ENCODE measurements around the gene THSD4.

THSD4 gene

DNA sequence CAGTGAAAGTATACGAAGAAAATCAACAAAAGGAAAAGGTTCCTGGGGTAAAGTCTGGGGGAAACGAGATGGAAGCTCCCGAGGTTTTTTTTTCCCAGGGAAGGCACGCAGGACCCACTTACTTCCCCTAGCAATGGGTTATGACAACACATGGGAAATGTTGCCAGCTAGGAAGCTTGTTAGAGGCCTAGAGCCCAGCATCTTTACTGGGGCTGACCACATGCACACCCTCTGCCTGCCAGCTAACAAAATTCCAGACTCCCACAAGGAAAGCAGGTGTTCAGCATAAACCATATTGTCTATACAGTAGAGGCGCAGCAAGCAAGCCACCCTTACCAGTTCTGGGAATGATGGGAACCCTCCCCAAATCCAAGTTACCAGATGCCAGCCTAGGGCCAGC lies 436.3 kb downstream of the THSD4 start:
- no peak for DNase-seq (ENCODE audit: low read depth, low spot score)
- H3K4me3 ChIP-seq (ENCODE audit: low read length), result no peak overlapping the region

DNA sequence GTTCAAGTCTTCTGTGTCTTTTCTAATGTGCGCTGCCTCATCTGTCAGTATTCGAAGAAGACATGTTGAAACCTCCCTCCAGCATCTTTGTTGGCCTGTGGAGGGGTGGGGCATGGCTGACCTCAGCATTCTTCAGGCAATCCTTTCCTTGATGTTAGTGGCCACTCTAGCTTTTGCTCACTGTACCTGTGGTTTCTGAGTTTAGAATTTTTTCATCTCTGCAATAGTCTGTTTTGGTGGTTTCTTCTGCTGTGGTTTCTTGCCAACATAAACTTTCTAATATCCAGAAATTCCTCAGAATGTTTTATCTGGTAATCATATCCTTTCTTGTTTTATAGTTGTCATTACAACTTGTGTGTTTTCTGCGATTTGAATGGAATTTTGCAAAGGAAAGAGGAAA lies 443.8 kb downstream of the THSD4 start:
- DNase-seq (ENCODE audit: low read depth, low spot score), result no peak
- no peak overlapping the region for H3K4me3 ChIP-seq (ENCODE audit: low read length)

DNA sequence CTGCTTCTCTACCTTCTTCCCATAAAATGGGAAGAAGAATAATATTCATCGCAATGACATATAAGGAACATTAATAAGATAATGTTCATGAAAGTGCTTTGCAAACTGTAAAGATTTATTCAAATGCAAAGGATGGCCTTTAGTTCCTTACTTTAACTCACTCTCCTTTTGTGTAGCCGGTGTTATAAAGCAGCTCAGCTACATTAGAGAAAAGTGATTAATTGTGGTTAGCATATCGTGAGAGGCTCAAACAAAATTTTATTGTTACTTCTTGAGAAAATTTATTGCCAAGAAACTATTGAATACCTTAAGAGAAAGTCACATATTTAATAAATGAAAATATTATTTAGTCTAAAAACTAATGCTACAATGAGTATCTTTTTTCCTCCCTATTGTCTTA lies 444.3 kb downstream of the THSD4 start:
- no peak for DNase-seq (ENCODE audit: low read depth, low spot score)
- H3K4me3 ChIP-seq (ENCODE audit: low read length), result no peak overlapping the region

DNA sequence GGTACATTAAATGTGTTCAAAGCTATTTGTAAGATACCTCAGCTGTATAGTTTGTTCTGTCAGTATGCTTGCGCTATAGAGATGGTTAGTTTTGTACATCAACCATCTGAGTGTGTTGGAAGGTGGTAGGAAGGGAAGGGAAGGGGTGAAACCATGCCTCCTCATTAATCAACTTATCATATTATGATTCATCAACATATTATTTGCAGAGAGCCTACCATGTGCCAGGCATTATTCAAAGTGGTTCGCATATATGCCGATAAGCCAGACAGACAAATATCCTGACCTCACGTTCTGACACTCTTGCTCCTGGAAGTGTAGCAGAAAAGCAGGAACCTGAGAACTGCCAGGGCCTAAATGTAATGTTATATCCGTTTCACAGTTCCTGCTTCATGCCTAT lies 447.0 kb downstream of the THSD4 start:
- no peak for DNase-seq (ENCODE audit: low read depth, low spot score)
- H3K4me3 ChIP-seq (ENCODE audit: low read length), result no peak overlapping the region

DNA sequence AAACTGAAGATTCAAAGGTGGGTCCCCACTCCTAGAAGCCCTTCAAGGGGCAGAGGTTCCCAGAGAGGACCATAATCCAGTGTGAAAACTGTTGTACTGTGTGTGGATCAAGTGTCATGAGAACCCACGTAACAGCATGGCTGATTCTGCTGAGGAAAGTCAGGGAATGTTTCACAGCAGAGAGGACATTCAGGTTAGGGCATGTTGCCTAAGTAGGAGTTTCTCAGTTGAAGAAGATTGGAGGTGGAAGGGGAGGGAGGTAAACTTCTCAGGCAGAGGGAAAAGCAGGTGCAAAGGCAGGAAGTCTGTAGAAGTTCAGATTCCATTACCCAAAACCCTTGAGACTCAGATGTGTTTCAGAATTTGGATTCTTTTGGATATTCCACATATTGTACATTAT lies 448.9 kb downstream of the THSD4 start:
- no peak for DNase-seq (ENCODE audit: low read depth, low spot score)
- H3K4me3 ChIP-seq (ENCODE audit: low read length), result no peak overlapping the region

DNA sequence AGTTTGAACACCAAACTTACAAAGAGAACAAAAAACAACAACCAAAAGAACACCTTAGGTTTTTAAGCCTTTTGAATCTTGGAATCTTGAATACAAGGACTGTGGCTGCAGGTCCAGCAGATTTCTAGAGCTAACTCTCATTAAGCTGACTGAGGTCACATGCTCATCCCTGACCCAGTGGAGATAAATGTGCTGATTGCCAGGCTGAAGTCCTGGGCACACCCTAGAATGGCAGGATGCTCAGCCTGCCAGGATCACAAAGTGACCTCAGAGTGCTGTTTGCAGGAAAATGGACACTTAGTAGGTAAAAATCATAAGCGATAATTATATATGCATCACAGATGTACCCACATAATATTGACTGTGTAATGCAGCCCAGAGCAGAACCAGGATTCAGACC lies 449.7 kb downstream of the THSD4 start:
- no peak for DNase-seq (ENCODE audit: low read depth, low spot score)
- H3K4me3 ChIP-seq (ENCODE audit: low read length), result no peak overlapping the region

DNA sequence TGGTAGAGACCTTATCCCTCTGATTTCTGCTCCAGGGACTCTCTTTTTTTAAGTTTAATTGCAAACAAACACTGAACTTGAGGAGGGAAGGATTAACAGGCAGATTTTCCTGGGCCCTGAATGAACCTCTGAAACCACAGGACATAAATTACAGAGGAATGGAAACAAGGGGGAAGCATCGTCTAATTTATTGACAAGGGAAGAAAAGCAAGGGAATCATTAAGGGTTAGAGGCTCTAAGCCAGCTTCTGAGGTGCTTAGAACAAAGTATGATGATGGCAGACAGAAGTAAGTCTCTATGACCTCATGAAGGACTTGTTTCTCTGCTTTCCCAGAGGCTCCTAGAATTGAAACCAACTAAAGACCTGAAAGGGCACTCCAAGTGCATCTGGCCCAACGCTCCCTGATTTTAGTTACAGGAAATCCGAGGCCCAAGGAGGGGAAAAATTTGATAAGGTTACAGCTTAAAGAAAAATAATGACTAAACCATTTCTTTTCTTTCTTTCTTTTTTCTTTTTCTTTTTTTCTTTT lies 450.4 kb downstream of the THSD4 start:
- no peak overlapping the region for H3K4me3 ChIP-seq (ENCODE audit: low read length)
- no peak for DNase-seq (ENCODE audit: low read depth, low spot score)

DNA sequence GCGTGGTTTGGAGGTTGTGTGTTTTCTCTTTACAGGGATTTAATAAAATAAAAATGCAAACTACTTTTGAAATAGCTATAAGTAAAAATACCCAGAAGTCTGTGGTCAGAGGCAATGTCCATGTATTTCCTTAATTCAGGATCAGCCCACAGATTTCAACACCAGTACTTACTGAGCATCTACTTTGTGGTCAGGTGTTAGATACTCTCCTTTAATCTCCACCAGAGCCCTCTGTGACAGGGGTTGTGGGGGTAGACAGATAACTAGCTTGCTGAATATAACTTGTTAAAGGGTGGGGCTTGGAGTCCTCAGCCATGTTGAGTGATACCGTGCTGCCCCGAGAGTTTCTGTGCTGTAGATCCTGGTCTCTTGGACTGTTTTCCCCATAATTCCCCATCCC lies 451.0 kb downstream of the THSD4 start:
- no peak for DNase-seq (ENCODE audit: low read depth, low spot score)

DNA sequence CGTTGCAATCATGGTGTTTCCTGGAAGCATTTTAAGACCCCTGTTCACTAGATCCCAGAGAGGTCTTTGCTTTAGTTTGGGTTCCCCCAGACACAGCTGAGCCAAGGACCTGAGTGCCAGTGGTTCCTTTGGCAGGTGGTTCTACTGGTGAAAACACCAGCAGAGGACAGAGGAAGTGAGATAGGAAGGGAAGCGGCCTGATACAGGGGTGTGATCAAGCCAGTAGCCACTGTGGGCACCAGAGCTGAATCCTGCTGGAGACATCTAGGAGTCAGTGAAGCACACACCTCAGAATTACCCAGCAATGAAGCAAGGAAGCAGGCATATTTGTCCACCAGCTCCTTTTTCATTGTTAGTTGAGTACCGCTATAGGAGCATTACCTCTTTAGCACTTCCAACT lies 451.9 kb downstream of the THSD4 start:
- DNase-seq (ENCODE audit: low read depth, low spot score), result no peak
- H3K4me3 ChIP-seq (ENCODE audit: low read length), result no peak overlapping the region

More for the DNA sequence above, 451.0 kb downstream of the THSD4 start:
- no peak overlapping the region for H3K4me3 ChIP-seq (ENCODE audit: low read length)

DNA sequence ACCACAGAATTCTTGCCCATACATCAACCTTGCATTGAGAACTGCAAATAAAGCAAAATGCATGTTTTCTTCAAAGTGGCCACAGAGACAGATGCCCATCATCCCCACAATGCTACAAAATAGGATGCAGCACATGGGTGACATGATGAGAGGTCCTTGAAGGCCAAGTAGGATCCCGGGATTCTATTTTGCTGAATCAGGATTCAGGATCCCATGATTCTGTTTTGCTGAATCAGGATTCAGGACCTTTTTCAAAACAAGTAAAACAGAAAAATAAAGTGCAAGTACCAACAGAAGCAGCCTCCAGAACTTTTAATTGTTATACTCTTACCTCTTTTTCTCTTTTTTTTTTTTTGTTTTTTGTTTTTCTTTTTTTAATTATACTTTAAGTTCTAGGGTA lies 453.0 kb downstream of the THSD4 start:
- DNase-seq (ENCODE audit: low read depth, low spot score), result no peak
- no peak overlapping the region for H3K4me3 ChIP-seq (ENCODE audit: low read length)

DNA sequence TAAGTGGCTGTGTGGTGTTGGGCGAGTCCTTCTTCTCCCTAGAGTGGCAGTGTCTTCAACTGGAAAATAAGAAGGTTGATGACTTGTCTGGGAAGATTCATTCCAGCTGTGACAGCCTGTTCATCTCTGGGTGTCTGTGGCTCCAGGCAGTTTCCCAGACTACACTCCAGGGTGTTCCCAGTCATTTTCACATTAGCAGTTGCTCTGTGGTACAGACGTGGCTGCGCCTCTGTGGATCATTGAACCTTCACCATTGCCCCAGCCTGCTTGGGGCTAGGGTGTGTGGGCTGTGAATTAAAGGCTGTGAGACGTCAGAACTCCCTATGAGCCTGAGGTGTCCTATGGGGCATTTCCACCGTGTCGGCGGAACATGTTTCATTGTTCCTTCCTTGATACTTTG lies 455.5 kb downstream of the THSD4 start:
- DNase-seq (ENCODE audit: low read depth, low spot score), result no peak
- no peak overlapping the region for H3K4me3 ChIP-seq (ENCODE audit: low read length)

DNA sequence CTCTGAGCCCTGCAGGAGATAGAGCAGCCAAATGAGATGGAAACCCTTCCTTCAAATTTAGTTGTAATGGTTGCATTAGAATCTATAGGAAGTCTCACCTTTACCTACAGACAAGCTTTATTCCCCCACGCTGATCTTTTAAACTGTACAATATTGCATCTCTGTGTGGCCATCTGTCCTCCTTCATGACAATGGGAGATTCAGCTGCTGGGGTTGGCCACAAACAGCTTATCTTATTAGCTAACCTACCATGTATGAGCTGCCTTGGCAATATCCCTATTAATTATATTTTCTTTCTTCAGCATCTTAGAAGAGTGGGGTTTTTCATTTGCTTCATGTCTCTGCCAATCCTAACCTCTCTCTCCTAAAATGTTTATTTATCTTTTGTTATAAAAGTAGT lies 456.4 kb downstream of the THSD4 start:
- DNase-seq (ENCODE audit: low read depth, low spot score), result no peak
- H3K4me3 ChIP-seq (ENCODE audit: low read length), result no peak overlapping the region

DNA sequence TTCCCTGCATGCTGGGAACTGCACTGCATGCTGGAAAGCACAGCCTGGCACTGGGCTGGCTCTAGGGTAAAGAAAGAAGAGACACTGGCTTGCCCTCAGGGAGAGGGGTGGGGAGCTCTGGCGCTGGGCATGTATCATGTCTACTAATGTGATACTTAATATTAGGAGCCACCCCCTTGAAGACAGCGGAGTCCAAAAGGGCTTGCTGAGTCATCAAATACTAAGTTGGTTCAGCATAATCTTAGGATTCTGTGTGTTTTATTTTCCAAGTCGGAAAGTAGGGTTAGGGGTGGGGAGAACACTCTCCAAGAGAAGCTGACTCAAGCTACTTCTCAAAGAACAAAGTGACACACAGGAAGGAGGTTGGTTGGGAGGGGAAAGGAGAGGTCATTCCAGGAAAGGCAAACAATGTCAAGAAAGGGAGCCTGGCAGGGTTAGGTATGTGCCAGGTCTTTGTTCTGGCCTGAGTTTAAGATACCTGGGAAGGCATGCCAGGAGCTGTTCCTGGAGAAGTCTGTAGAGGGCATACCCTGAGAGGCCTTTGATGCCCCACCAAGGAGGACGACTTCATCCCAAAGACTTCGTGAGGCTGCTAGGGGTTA lies 457.3 kb downstream of the THSD4 start:
- no peak overlapping the region for H3K4me3 ChIP-seq (ENCODE audit: low read length)
- DNase-seq (ENCODE audit: low read depth, low spot score), result no peak

DNA sequence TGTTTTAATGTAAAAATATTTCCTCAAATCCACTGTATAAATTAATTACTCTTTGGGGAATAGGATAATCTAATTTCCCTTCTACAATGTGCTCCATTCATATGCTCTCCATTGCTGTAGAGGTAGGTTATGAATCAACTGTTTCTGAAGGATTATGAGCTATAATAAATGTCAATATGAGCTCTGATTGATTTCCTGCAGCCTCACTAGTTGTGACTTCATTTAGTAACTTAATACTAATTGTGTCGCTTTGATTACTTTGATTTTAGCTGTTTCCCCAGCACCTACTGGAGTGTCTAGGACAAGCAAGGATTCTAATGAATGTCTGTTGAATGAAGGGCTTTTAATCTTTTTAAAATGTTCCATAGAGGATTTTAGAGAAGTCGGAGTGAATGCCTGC lies 458.3 kb downstream of the THSD4 start:
- no peak for DNase-seq (ENCODE audit: low read depth, low spot score)
- H3K4me3 ChIP-seq (ENCODE audit: low read length), result no peak overlapping the region

DNA sequence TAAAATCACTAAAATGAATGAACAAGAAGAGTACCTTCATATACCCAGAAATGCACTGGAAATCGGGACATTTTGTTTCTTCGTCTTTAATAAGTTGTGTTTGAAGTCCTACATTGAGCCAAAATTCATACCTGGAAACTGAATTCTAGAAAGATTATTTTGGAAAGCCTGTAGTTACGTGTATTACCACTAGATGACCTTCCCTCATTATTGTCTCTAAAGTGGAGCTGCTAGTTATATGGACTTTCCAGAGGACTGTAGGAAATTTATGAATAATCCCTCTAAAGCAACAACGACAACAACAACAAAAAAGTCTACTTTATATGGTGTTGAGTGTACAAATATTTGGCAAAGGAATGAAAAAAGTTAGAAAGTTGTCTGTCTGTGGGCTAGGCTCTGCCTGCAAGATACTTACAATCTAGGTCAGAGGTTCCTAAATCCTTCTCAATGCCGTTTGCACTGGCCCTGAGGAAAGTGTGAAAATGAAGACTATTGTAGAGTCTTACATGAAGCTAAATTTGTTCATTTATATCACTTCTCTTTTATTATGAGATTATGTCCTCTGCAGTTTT lies 460.3 kb downstream of the THSD4 start:
- H3K4me3 ChIP-seq (ENCODE audit: low read length), result no peak overlapping the region
- no peak for DNase-seq (ENCODE audit: low read depth, low spot score)

DNA sequence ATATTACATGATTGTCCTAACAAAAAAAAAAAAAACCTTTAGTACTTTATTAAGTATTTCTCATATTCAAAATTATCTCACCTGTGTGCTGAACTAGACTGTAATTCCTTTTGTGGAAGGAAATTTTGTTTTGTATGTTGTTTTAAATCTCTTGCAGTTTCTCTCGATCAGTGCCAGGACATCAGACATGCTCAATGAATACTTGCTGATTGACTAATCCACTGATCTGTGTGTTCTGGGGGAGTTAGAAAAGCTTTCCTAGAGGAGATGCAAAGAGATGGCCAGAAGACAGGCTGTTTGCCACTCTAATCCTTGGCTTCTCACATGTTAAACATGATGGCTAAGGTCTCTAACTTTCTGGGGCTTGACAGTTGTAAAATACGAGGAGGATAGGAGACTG lies 461.8 kb downstream of the THSD4 start:
- no peak overlapping the region for H3K4me3 ChIP-seq (ENCODE audit: low read length)
- DNase-seq (ENCODE audit: low read depth, low spot score), result no peak

DNA sequence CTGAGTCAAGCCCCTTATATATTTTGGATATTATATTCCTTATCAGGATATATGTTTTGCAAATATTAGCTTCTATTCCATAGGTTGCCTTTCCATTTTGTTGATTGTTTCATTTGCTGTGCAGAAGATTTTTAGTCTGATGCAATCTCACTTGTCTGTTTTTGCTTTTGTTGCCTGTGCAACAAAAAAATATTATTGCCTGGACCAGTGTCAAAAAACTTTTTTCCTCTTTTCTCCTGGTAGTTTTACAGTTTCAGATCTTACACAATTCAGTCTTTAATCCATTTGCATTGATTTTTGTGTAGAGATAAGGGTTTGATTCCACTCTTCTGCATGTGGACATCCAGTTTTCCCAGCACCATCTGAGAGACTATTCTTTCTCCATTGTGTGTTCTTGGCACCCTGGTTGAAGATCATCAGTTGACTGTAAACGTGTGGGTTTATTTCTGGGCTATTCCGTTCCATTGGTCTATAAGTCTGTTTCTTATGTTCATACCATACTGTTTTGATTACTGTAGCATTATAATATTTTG lies 466.2 kb downstream of the THSD4 start:
- no peak overlapping the region for H3K4me3 ChIP-seq (ENCODE audit: low read length)

DNA sequence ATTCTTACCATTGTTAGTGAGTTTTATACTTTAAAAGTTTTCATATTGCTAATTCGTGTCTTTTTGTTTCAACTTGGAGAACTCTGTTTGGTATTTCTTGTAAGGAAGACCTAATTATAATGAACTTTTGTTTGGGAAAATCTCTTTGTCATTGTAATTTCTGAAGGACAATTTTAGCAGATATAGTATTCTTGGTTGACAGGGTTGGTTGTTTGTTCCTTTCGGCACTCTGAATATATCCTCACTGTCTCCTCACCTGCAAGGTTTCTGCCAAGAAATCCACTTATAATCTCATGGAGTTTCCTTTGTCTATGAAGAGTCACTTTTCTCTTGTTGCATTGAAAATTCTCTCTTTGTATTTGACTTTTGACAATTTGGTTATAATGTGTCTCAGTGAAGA lies 469.9 kb downstream of the THSD4 start:
- DNase-seq (ENCODE audit: low read depth, low spot score), result no peak
- no peak overlapping the region for H3K4me3 ChIP-seq (ENCODE audit: low read length)

More for the DNA sequence above, 466.2 kb downstream of the THSD4 start:
- DNase-seq (ENCODE audit: low read depth, low spot score), result no peak

DNA sequence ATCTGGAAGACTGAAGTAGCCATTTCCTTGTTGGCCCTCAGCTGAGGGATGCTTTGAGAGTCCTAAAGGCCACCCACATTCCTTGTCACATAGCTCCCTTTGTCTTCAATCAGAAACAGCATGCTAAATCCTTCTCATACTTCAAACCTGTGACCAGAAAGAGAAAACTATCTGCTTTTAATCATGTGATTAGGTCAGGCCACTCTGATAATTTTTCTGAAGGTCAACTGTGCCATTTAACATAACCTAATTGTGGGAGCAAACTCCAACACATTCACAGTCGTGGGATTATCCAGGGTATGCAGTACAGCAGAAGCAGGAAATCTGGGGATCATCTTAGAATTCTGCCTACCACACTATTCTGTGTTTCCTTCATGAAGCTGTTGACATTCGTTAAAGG lies 471.2 kb downstream of the THSD4 start:
- no peak overlapping the region for H3K4me3 ChIP-seq (ENCODE audit: low read length)

DNA sequence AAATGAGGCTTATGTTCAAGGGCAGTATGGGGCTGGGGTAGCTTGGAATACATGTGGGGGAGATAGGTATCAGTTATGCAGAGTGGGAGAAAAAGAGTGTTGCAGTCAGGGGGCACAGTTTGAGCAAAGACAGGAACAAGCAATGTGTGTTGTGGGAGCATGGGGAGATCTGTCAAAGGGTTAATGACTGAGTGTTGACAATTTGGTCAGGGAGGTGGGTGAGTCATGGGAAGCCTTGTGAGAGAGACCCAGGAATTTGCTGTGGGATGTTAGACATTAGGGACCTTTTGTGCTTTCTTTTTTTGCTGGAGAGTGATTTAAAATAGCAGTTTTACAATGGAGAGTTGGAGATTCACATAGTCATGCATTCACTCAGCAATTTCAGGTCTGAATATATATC lies 473.5 kb downstream of the THSD4 start:
- no peak for DNase-seq (ENCODE audit: low read depth, low spot score)
- no peak overlapping the region for H3K4me3 ChIP-seq (ENCODE audit: low read length)

More for the DNA sequence above, 471.2 kb downstream of the THSD4 start:
- DNase-seq (ENCODE audit: low read depth, low spot score), result no peak

DNA sequence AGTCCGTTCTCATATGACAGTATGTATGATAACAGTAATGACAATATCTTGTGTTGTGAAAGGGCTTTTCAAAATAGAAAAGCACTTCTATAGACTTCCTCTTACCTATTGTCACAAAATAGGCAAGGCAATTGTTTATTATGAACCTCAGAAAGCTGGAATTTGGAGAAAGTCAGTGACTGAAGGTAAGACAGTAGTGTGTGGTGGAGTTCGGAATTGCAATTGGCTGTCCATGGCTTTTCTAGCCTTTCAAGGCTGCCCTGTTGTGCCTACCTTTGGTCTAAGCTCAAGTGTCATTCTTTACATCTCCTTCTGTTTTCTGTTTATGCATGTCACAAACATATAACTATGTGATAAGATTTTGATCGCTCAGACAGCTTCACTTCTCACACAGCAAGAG lies 475.8 kb downstream of the THSD4 start:
- H3K4me3 ChIP-seq (ENCODE audit: low read length), result no peak overlapping the region
- no peak for DNase-seq (ENCODE audit: low read depth, low spot score)

Data from Jurkat, Clone E6-1 (cell line).